DMS79 treated with DMSO at 0.1 percent for 48 hours (cell line): ENCODE measurements around the gene JMY.
A peak's percentile ranks its signal among the peaks of the same experiment; 100 is the strongest.
"Not testable (repeated sequence)": the region's sequence is repeated elsewhere in the genome, so short reads cannot be mapped to it uniquely, and the experiment has no call there.

Source experiments
- DNase-seq: peaks from one replicate; lab custom pipeline; 2025; lab: John Stamatoyannopoulos, UW

Gene JMY

GRCh38 chr5:79236970-79237739 is 1.2 kb downstream of the JMY start:
- peak; percentile 64 for DNase-seq

- peak; percentile 64 for DNase-seq
Observed at GRCh38 chr5:79237740-79238560, 2.0 kb downstream of the JMY start.

GRCh38 chr5:79240561-79240960 is 4.6 kb downstream of the JMY start:
- no peak for DNase-seq

GRCh38 chr5:79241535-79241979 is 5.6 kb downstream of the JMY start:
- no peak for DNase-seq

- DNase-seq = no peak
Observed at GRCh38 chr5:79242242-79243039, 6.5 kb downstream of the JMY start.

- no peak for DNase-seq
Observed at GRCh38 chr5:79243224-79243623, 7.3 kb downstream of the JMY start.

GRCh38 chr5:79254067-79254466 is 18.1 kb downstream of the JMY start:
- not testable (repeated sequence) for DNase-seq

- no peak for DNase-seq
Observed at GRCh38 chr5:79255786-79256557, 20.0 kb downstream of the JMY start.

- no peak for DNase-seq
Observed at GRCh38 chr5:79256563-79256962, 20.6 kb downstream of the JMY start.

GRCh38 chr5:79257314-79257713 is 21.4 kb downstream of the JMY start:
- no peak for DNase-seq

- no peak for DNase-seq
Observed at GRCh38 chr5:79258801-79259200, 22.9 kb downstream of the JMY start.

- no peak for DNase-seq
Observed at GRCh38 chr5:79259383-79259782, 23.5 kb downstream of the JMY start.

GRCh38 chr5:79259810-79260209 is 23.9 kb downstream of the JMY start:
- no peak for DNase-seq

- no peak for DNase-seq
Observed at GRCh38 chr5:79261897-79262296, 26.0 kb downstream of the JMY start.

- DNase-seq = no peak
Observed at GRCh38 chr5:79263290-79263689, 27.4 kb downstream of the JMY start.

- DNase-seq = no peak
Observed at GRCh38 chr5:79267180-79267579, 31.2 kb downstream of the JMY start.

- DNase-seq = no peak
Observed at GRCh38 chr5:79269733-79270166, 33.8 kb downstream of the JMY start.

GRCh38 chr5:79273341-79273740 is 37.4 kb downstream of the JMY start:
- no peak for DNase-seq

- DNase-seq = no peak
Observed at GRCh38 chr5:79284846-79285245, 48.9 kb downstream of the JMY start.

- no peak for DNase-seq
Observed at GRCh38 chr5:79285285-79285684, 49.4 kb downstream of the JMY start.

GRCh38 chr5:79285833-79286232 is 49.9 kb downstream of the JMY start:
- no peak for DNase-seq

GRCh38 chr5:79287380-79287779 is 51.4 kb downstream of the JMY start:
- DNase-seq = no peak
